Dermis blood vessel endothelial cell (primary cell): Measurements from ENCODE around the gene ADRA2C. TPM values are rescaled to one million over a fixed set of nuclear protein-coding genes. Genes with fewer than 3 reads are reported as not detected.
A peak's percentile ranks its signal among the peaks of the same experiment; 100 is the strongest.

ENCODE experiments used
- DNase-seq: peaks from one replicate; pipeline ENCODE4 v3.0.0; 2010
- total RNA-seq: library from RNA; depleted of rRNA; stranded (reverse); fragments of >200 nt; gene quantifications from 2 replicates; pipeline ENCODE4 v1.2.3, GENCODE V29; 2014

The ADRA2C gene
- total RNA-seq, 1 donor from 2014 or later, result 0.17 TPM

GRCh38 chr4:3733195-3733594, 33.0 kb upstream of the ADRA2C start:
- DNase-seq, result no peak

DNA sequence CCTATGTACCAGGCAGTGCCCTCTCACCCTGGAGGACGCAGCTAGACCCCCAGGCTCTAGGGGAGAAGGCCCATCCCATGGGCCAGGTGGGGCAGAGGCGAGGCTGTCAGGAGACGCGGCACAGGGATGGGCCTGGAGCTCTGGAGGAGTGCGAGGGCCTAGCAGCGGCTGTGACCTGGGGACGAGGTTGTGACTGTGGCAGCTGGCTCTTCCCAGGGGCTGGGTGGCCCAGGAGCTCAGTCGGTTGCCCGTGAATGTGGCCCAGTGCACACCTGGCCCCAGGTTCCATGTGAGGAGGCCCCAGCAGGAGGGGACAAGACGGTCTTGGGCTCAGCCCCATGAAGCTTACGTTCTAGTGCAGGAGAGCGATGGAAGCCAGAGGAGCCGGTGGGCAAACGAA, 31.0 kb upstream of the ADRA2C start:
- DNase-seq, result no peak

DNA sequence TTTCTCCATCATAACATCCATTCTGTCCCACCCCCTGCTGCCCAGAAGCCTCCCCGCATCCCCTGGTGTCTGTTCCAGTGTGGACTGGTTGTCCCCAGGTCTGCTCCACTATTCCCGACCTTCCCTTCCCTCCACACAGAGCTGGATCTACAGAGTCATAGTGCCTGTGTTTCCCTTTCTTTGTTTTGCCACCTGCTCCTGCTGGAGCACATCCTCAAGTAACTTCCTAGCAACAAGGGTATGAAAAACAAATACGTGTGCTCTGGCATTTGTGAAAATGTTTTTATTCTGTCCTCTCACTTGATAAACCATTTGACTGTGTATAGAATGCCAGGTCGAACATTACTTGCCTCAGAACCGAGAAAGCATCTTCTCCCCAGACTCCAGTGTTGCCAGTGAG, 29.9 kb upstream of the ADRA2C start:
- DNase-seq, result no peak

GRCh38 chr4:3736806-3737205, 29.4 kb upstream of the ADRA2C start:
- no peak for DNase-seq

DNA sequence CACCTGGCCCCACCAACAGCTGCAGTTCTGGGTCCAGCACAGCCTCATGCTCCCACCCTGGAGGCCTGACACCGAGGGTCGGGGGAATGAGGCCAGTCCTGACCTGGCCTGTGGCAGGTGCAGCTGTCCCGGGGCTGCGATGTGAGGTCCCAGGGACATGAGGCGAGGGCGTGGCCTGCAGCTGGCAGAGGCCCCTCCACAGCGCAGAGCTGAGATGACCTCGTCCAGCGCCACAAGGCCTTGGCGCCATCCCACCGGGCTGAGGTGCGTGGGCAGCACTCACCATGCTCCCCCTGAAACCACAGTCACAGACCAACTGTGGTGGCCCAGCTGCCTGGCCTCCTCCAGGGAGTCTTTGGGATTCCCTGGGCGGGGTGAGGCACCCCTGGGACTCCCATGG, 26.6 kb upstream of the ADRA2C start:
- no peak for DNase-seq

DNA sequence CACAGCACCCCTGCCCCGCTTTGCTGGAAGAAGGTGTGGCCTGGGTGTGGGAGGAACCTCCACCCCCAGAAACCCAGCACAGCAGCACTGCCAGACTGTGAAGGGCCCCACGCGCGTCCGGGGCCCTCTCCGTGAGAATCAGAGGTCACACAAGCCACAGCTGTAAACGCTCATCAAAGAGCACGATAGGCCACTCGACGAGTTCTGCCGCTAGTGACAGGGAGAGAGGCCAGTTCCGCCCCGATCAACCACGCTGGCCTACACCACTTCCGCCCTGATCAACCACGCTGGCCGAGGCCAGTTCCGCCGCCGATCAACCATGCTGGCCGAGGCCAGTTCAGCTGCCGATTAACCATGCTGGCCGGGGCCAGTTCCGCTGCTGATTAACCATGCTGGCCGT, 25.9 kb upstream of the ADRA2C start:
- no peak for DNase-seq

DNA sequence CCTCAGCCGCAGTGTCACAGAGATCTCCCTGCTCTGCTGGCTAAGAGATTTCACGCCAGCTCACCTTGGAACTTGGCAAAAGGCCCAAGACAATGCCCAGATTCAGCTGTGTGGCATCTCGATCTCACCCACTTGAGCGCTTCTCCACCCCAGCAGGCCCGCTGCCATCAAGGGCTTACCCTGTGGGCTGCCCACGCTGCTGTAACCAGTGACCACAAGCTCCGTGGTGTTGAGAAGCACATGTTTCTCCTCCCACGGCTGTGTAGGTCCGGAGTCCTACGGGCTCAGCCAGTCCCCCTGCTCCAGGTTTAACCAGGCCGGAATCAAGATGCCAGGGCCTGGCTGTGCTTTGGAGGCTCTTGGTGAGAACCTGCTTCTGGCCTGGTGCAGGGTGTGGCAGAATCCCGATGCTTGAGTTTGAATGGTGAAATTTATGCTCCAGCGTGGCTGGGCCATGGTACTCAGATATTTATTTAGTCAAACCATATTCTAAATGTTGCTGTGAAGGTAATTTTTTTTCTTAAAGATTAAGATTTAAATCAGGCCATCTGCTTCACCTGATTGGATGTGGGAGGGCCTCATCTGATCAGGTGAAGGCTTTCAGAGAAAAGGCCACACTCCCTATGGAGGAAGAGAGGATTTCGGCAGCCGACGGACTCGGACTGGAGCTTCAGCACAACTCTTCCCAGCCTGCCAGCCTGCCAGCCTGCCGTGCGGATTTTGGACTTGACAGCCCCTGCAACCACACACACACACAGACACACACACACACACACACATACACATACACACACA, 24.8 kb upstream of the ADRA2C start:
- DNase-seq, result no peak

- DNase-seq, result no peak
These were observed 23.6 kb upstream of the ADRA2C start for GRCh38 chr4:3742610-3743009.

GRCh38 chr4:3744232-3744631, 22.0 kb upstream of the ADRA2C start:
- no peak for DNase-seq

- DNase-seq, result no peak
These were observed 21.3 kb upstream of the ADRA2C start for GRCh38 chr4:3744901-3745300.

DNA sequence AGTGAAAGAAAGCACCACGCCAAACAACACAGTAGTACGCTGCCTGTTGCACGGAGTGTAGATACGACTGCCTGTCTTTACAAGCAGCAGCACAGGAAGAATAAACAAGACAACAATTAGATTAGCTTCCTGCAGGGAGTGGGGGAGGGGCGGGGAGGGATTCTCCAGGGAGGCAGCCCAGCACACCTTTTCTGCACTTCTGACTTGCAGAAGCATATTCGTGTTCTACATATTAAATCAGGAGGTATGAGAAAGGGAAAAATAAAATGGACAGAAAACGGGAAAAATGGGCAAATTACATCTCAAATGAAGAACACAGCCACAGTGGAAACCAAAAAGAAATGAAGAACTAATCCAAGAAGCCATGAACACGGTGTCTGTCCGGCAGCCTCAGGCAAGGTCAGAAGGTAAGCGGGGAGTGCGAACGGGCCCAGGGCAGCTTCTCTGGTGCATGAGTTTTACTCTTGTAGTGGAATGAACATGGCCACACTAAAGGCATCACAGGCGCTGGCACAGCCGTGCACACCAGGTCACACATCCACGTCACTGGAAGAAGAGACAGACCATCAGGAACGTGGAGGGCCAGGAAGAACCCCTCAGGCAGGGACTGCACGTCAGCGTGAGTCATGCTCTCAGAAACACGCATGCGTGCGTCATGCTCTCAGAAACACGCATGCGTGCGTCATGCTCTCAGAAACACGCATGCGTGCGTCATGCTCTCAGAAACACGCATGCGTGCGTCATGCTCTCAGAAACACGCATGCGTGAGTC, 20.1 kb upstream of the ADRA2C start:
- no peak for DNase-seq

GRCh38 chr4:3746701-3747580, 19.2 kb upstream of the ADRA2C start:
- DNase-seq, result no peak

DNA sequence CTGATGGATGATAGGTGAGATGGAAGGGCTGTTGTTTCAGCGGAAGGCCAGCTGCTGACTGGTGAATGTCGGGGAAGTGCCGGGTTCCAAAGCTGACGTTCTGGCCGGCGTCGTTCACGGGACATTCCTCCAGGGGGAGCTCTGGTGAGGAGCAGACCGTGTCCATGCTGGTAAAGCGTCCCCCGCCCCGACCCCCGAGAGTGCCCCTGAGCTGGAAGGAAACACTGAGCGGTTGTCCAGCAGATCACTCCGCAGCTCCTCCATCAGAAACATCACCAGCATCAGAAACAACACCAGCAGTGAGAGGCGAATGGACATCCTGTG, 18.6 kb upstream of the ADRA2C start:
- DNase-seq, result peak; percentile 43

DNA sequence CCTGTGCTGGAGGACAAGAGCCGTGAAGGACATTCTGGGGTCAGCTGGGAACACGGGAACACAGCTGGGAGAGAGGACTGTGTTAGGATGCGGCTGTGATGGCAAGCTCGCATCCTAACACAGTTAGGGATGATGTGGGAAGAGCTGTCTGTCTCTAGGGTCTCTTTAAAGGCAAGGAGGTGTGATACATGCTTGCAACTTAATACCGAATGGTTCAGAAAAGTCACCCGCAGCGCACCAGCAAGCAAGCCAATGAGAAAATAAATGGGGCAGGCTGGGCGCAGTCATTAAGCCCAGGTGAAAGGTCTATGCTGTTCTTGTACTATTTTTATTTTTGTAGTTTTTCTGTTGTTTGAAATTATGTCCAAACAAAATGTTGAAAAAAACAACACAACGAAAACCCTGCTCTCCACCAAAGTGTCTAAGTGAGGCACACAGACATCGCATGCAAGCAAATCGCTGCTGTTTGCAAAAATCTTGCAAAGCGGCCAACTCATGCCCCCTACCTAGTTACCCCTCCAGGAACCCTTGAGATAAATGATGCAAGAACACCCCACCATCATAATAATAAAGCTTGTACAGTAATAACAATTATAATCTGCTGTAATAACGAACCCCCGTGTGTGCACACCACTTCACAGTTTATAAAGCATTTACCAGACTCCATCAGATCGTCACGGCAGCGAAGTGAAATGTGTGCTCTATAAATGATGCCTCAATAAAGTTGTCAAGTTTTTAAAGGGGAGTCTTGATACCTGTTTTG, 17.9 kb upstream of the ADRA2C start:
- DNase-seq, result no peak

- no peak for DNase-seq
These were observed 17.1 kb upstream of the ADRA2C start for GRCh38 chr4:3749081-3749480.

DNA sequence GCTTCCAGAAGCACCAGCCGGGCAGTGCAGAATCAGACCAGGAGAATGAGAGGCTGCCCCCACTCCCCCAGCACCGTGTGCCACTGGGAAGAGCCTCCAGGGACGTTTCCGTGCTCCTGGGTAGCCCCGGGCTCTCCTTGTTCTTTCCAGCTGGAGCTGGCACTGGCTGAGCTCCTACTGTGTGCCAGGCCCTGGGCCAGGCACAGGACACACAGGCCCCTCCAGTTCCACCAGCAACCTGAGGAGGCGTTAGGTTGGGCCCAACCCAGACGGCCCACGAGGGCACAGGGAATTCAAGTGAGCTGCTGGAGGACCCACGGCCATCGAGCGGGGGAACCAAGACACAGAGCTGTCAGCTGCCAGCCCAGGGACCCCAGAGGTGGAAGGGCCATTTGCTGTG, 15.9 kb upstream of the ADRA2C start:
- no peak for DNase-seq

DNA sequence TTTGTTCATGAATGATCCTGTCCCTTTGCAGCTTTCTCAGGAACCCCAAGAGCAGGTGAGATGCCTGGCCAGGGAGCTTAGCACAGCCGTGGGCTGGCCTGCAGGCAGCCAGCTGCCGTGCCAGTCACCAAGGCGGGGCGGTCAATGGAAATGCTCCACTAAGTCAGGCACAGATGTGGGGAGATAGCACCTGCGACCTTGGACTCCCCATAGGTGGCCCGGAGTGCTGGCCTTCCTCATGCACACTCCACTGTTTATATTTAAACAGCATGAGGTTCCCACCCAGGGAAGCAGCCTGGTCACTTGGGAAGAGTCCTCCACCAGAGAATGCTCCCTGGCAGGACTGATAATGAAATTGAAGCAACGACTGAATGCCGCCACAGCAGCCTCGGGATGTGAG, 14.2 kb upstream of the ADRA2C start:
- no peak for DNase-seq

DNA sequence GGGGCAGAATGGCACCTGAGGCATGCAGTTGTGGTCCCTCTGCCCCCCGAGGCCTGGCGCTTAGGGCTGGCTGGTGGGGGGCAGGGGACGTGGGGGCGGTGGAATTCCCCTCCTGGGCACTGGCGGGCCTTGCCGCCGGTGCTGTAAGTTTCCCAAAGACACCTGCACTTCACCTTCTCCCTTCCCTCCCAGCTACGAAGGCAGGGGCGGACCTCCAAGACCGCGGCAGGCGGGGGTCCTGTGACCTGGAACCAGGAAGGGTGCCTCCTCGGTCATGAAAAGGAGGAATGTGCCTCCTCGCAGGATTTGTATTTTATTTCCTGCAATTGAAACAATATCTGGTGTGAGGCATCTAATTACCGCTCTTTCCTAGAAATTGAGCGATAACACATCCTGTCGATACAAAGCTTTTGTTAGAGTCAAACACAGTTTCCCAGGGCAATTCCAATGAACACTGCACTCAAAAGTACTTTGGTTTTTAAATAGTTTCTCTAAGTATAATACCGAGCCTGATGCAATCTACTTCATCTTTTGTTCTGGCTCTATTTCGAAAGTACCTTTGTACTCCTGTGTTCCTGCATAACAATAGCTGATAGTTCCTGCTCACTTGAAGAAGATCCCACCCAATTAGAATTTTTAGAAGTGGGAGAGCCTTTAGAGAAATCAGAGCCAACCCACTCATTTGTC, 12.3 kb upstream of the ADRA2C start:
- DNase-seq, result peak; percentile 60

- peak; percentile 9 for DNase-seq
These were observed 9.7 kb upstream of the ADRA2C start for GRCh38 chr4:3756343-3757059.

GRCh38 chr4:3759236-3759635, 6.9 kb upstream of the ADRA2C start:
- no peak for DNase-seq

DNA sequence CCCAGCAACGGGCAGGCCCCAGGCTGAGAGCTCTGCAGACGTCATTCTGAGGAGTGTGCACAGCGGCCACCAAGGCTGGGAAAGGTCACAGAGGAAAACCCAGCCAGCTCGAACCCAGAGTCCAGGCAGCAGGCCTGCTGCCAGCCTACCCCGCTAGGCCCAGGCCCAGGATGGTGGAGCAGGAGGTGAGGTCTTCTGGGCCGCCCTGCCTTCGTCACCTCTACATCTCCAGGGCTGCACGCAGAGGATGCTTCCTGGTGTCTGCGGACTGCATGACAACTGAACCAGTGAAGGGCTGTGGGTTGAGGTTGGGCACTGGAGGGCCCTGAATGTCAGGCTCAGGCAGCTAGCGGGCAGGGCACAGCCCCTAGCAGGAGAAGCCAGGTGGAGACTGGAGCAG, 5.8 kb upstream of the ADRA2C start:
- no peak for DNase-seq
